Hepatocyte (in vitro differentiated cells): ENCODE results near the gene RGL3. TPM values are rescaled to one million over a fixed set of nuclear protein-coding genes. Genes with fewer than 3 reads are reported as not detected.
A peak's percentile ranks its signal among the peaks of the same experiment; 100 is the strongest.
"Not testable (repeated sequence)": the region's sequence is repeated elsewhere in the genome, so short reads cannot be mapped to it uniquely, and the experiment has no call there.

Source experiments
- DNase-seq: peaks from one replicate; pipeline ENCODE4 v3.0.0-alpha.2; 2016; ENCODE audit warnings: low spot score
- H2AFZ ChIP-seq: fragments of 200-600 bp; sonication (generic); 2 replicates; pipeline ENCODE4 v1.6.0; 2016; ENCODE audit warnings: antibody characterized with exemption, mild to moderate bottlenecking
- H3K27ac ChIP-seq: fragments of 200-600 bp; sonication (generic); 2 replicates; pipeline ENCODE4 v1.5.1; 2016; ENCODE audit warnings: mild to moderate bottlenecking
- H3K27me3 ChIP-seq: fragments of 200-600 bp; sonication (generic); 2 replicates; pipeline ENCODE4 v1.6.1; 2016
- H3K36me3 ChIP-seq: fragments of 200-600 bp; sonication (generic); replicated peaks from 2 replicates; pipeline ENCODE4 v1.5.1; 2016; ENCODE audit warnings: low read depth; ENCODE audit not compliant: insufficient read depth
- H3K4me1 ChIP-seq: fragments of 200-600 bp; sonication (generic); 2 replicates; pipeline ENCODE4 v1.5.1; 2016; ENCODE audit warnings: mild to moderate bottlenecking, moderate library complexity; ENCODE audit not compliant: insufficient read depth
- H3K4me2 ChIP-seq: fragments of 200-600 bp; sonication (generic); 2 replicates; pipeline ENCODE4 v1.6.0; 2016
- H3K4me3 ChIP-seq: fragments of 200-600 bp; sonication (generic); 2 replicates; pipeline ENCODE4 v1.5.1; 2016; ENCODE audit warnings: mild to moderate bottlenecking
- H3K79me2 ChIP-seq: fragments of 200-600 bp; sonication (generic); 2 replicates; pipeline ENCODE4 v1.6.0; 2017; ENCODE audit warnings: mild to moderate bottlenecking
- H3K9me2 ChIP-seq: fragments of 200-600 bp; sonication (generic); replicated peaks from 2 replicates; pipeline ENCODE4 v1.6.0; 2017; ENCODE audit warnings: mild to moderate bottlenecking; ENCODE audit not compliant: insufficient read depth
- H3K9me3 ChIP-seq: fragments of 200-600 bp; sonication (generic); 2 replicates; pipeline ENCODE4 v1.5.1; 2016; ENCODE audit warnings: low read depth, mild to moderate bottlenecking
- H4K20me1 ChIP-seq: fragments of 200-600 bp; sonication (generic); 2 replicates; pipeline ENCODE4 v1.6.0; 2016; ENCODE audit warnings: mild to moderate bottlenecking; ENCODE audit not compliant: insufficient read depth, poor library complexity, severe bottlenecking
- CTCF ChIP-seq: fragments of 200-600 bp; sonication (generic); IDR thresholded peaks from 2 replicates; pipeline ENCODE4 v1.5.1; 2016; ENCODE audit warnings: antibody characterized with exemption, mild to moderate bottlenecking; ENCODE audit not compliant: poor library complexity
- EZH2 ChIP-seq: fragments of 200-600 bp; sonication (generic); IDR thresholded peaks from 2 replicates; pipeline ENCODE4 v1.6.1; 2016; ENCODE audit warnings: antibody characterized with exemption, mild to moderate bottlenecking, borderline replicate concordance
- EZH2phosphoT487 ChIP-seq: fragments of 200-600 bp; sonication (generic); IDR thresholded peaks from one replicate; pipeline ENCODE4 v1.6.1; 2018; ENCODE audit warnings: antibody characterized with exemption, mild to moderate bottlenecking, low read depth, moderate library complexity; ENCODE audit not compliant: unreplicated experiment, severe bottlenecking
- WGBS: methylation state at CpG from one replicate; pipeline ENCODE4 v1.1.6; 2016; ENCODE audit warnings: low lambda C conversion rate; ENCODE audit errors: missing lambda C conversion rate; 5-methylcytosine and 5-hydroxymethylcytosine counted together
- polyA plus RNA-seq: library from polyadenylated mRNA; unstranded; fragments of >200 nt; fragmentation: Nextera tagmentation; extraction: Ambion mirVana; gene quantifications from 2 replicates; pipeline ENCODE4 v1.2.1, GENCODE V29; 2016
- total RNA-seq: library from RNA; depleted of rRNA; stranded (reverse); fragments of >200 nt; gene quantifications from 2 replicates; pipeline ENCODE4 v1.2.3, GENCODE V29; 2014

Gene RGL3
- total and polyA plus RNA-seq, 2 experiments from 2014 or later = 20.6 to 55.6 TPM

- WGBS = 1% methylated on average over 54 of the region's 65 CpGs
- Histone ChIP-seq H2AFZ (peak overlapping the region; percentile 4), H3K36me3 (no peaks in the 10 kb centered on the region), H3K27me3 (no peaks in the 10 kb centered on the region), H3K9me2 (no peaks in the 10 kb centered on the region), H3K4me2 (peak overlapping the region; percentile 82), H4K20me1 (no peaks in the 10 kb centered on the region), H3K4me1 (peaks cover 11% of the 10 kb centered on the region), H3K9me3 (no peaks in the 10 kb centered on the region), H3K4me3 (peak overlapping the region; percentile 44), H3K27ac (peak overlapping the region; percentile 70), H3K79me2 (peaks cover 4% of the 10 kb centered on the region)
- DNase-seq = peak; percentile 81
- TF ChIP-seq EZH2phosphoT487 = no peak
- TF ChIP-seq CTCF = peak; percentile 71
- peak; percentile 27 for TF ChIP-seq EZH2
Measured at GRCh38 chr19:11382898-11383705, 36.0 kb downstream of the RGL3 start.

GRCh38 chr19:11380653-11381537, 38.2 kb downstream of the RGL3 start:
- DNase-seq = peak; percentile 96
- H3K4me2 ChIP-seq = peak overlapping the region; percentile 82
- peak overlapping the region; percentile 30 for H3K27ac ChIP-seq
- H3K79me2 ChIP-seq = peaks cover 7% of the 10 kb centered on the region
- no peaks in the 10 kb centered on the region for H3K36me3 ChIP-seq
- TF ChIP-seq CTCF = peak; percentile 66
- TF ChIP-seq EZH2 = no peak
- H3K4me1 ChIP-seq = peaks cover 13% of the 10 kb centered on the region
- no peaks in the 10 kb centered on the region for H4K20me1 ChIP-seq
- H3K4me3 ChIP-seq = peak overlapping the region; percentile 22
- H3K27me3 ChIP-seq = no peaks in the 10 kb centered on the region
- no peaks in the 10 kb centered on the region for H3K9me3 ChIP-seq
- no peaks in the 10 kb centered on the region for H3K9me2 ChIP-seq
- peak overlapping the region; percentile 20 for H2AFZ ChIP-seq
- WGBS = 6% methylated on average over 43 of the region's 54 CpGs

- Histone ChIP-seq H3K4me2 (no peak overlapping the region), H3K79me2 (peaks cover 10% of the 10 kb centered on the region), H3K9me2 (no peaks in the 10 kb centered on the region), H3K4me1 (peaks cover 18% of the 10 kb centered on the region), H3K27ac (no peak overlapping the region), H2AFZ (no peak overlapping the region), H4K20me1 (no peaks in the 10 kb centered on the region), H3K4me3 (no peak overlapping the region), H3K9me3 (no peaks in the 10 kb centered on the region), H3K27me3 (no peaks in the 10 kb centered on the region), H3K36me3 (no peaks in the 10 kb centered on the region)
- no peak for DNase-seq
- 98% methylated on average over 7 of the region's 7 CpGs for WGBS
- TF ChIP-seq EZH2phosphoT487 (no peak), EZH2 (no peak), CTCF (no peak)
Measured at GRCh38 chr19:11379857-11380350, 39.2 kb downstream of the RGL3 start.

DNA sequence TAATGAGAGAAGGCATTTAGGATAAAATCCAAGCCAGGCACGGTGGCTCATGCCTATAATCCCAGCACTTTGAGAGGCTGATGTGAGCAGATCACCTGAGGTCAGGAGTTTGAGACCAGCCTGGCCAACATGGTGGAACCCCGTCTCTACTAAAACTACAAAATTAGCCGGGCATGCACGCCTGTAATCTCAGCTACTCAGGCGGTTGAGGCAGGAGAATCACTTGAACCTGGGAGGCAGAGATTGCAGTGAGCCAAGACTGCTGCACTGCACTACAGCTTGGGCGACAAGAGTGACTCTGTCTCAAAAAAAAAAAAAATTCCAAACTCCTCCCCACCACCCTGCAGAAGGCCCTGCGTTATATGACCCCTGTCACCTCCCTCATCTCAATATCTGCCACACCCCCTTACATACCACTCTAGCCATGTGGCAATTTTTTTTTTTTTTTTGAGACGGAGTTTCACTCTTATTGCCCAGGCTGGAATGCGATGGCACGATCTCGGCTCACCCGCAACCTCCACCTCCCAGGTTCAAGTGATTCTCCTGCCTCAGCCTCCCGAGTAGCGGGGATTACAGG, 39.8 kb downstream of the RGL3 start:
- not testable (repeated sequence) for H3K4me2 ChIP-seq, H3K27ac ChIP-seq, H2AFZ ChIP-seq, DNase-seq, H3K27me3 ChIP-seq, H3K9me2 ChIP-seq, H3K4me3 ChIP-seq, H3K9me3 ChIP-seq, H3K36me3 ChIP-seq, H4K20me1 ChIP-seq
- H3K4me1 ChIP-seq = peaks cover 18% of the 10 kb centered on the region
- 92% methylated on average over 13 of the region's 14 CpGs for WGBS
- H3K79me2 ChIP-seq = peaks cover 10% of the 10 kb centered on the region
